Measurements from ENCODE around the gene EIF2B5. TPM values are rescaled to one million over a fixed set of nuclear protein-coding genes. Genes with fewer than 3 reads are reported as not detected.

EIF2B5 gene
- total and polyA plus RNA-seq, 2 of the 13 experiments (the other 11 are each of a cell fraction or from before 2014, with no cell fraction given), result 38.4 to 60.2 TPM

DNA sequence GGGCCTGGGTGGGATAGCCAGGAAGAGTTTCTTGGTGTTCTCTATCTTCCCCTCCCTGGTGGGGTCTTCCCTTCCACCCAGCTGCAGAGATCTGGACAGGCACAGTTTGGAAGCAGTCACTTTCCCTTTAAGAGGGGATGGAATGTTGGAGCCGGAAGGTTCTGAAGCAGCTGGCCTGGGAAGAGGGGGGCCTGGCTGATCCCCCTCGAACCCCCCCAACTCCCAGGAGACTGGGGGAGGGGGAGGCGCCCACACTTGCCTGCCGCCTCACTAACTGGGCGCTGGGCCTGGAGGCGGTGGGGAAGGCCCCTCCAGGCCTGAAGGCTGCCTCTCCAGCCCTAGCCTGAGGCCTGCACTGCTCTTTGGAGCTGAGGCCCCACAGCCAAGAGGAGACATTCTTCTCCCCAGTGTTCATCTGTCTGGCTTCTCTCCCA lies 21.4 kb downstream of the EIF2B5 start (continued):
- TF ChIP-seq ZBTB49 (CRISPR knock-in tag; IDR thresholded peaks at IDR 0.05; ENCODE audit: borderline replicate concordance), result no peak
- 0 out of 2 replicates have a peak, but pooled peaks have one; percentile 21 for TF ChIP-seq ZNF564 (CRISPR knock-in tag; IDR thresholded peaks at IDR 0.05)
- 0 out of 2 replicates have a peak, but pooled peaks have one; percentile 1 for TF ChIP-seq BCL6 (CRISPR knock-in tag; IDR thresholded peaks at IDR 0.05)
- peak; percentile 76; the same call in 1 of the 2 replicates for TF ChIP-seq CSRNP1 (CRISPR knock-in tag; IDR thresholded peaks at IDR 0.05)
- TF ChIP-seq, protein P1, sequence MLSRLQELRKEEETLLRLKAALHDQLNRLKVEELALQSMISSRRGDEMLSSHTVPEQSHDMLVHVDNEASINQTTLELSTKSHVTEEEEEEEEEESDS (CRISPR knock-in tag; IDR thresholded peaks at IDR 0.05; ENCODE audit: borderline replicate concordance), result 0 out of 2 replicates have a peak, but pooled peaks have one; percentile 38
- TF ChIP-seq ZFX (CRISPR knock-in tag; IDR thresholded peaks at IDR 0.05; ENCODE audit: low read depth), result peak; percentile 90
- TF ChIP-seq THAP11 (CRISPR knock-in tag; IDR thresholded peaks at IDR 0.05), result peak; percentile 68
- no peak for TF ChIP-seq ZNF343 (CRISPR knock-in tag; IDR thresholded peaks at IDR 0.05)
- no peak for TF ChIP-seq ZNF143 (CRISPR knock-in tag; IDR thresholded peaks at IDR 0.05)
- peak; percentile 35; the same call in 1 of the 2 replicates for TF ChIP-seq GATAD2A (CRISPR knock-in tag; IDR thresholded peaks at IDR 0.05)
- TF ChIP-seq ZNF605 (CRISPR knock-in tag; IDR thresholded peaks at IDR 0.05), result peak; percentile 58; the same call in 1 of the 2 replicates
- peak; percentile 36; the same call in 1 of the 2 replicates for TF ChIP-seq TGIF2 (CRISPR knock-in tag; IDR thresholded peaks at IDR 0.05)
